ENCODE results near the gene DAGLA. TPM values are rescaled to one million over a fixed set of nuclear protein-coding genes. Genes with fewer than 3 reads are reported as not detected.

DAGLA gene
- total RNA-seq, 1 experiment from 2014 or later = 4.5 TPM

- H3T11ph ChIP-seq (ENCODE audit: low read length) = no peak overlapping the region
- no peaks in the 10 kb centered on the region for H3K9me3 Mint-ChIP-seq
- no peak overlapping the region for H2BK15ac ChIP-seq (ENCODE audit: low read depth, low read length)
- H3K27ac Mint-ChIP-seq = no peak overlapping the region
- H3K9ac ChIP-seq (ENCODE audit: extremely low read depth, insufficient read length, low read length) = no peak overlapping the region
- no peak overlapping the region; the same call in 1 of the 2 replicates for H3K14ac ChIP-seq (ENCODE audit: insufficient read depth, low read length)
- H2AFZ ChIP-seq (ENCODE audit: low read length) = no peak overlapping the region
- no peak overlapping the region for H4K91ac ChIP-seq (ENCODE audit: insufficient read length, low read depth, low read length)
- H3K4me1 ChIP-seq (ENCODE audit: insufficient read depth, low read length) = no peaks in the 10 kb centered on the region; the same call in 1 of the 2 replicates
- H2BK12ac ChIP-seq (ENCODE audit: insufficient read length, low read depth, low read length) = no peak overlapping the region
- H3K79me1 ChIP-seq (ENCODE audit: insufficient read depth, low read depth, low read length, poor library complexity, severe bottlenecking) = no peaks in the 10 kb centered on the region
- H2BK20ac ChIP-seq (ENCODE audit: low read depth, low read length, poor library complexity, severe bottlenecking) = no peak overlapping the region
- H4K5ac ChIP-seq (ENCODE audit: insufficient read length, low read depth, low read length) = no peak overlapping the region
- no peak overlapping the region for H4K8ac ChIP-seq (replicated peaks; ENCODE audit: insufficient read length, low read depth, low read length)
- H4K20me1 ChIP-seq (ENCODE audit: control insufficient read depth, insufficient read depth, insufficient read length) = no peaks in the 10 kb centered on the region
- no peak overlapping the region for H3K56ac ChIP-seq (ENCODE audit: insufficient read length, low read depth, low read length)
- no peaks in the 10 kb centered on the region for H3K79me2 ChIP-seq (ENCODE audit: insufficient read depth, low read length)
- peaks cover 12 to 34% of the 10 kb centered on the region in 2 experiments for H3K4me1 Mint-ChIP-seq
- DNase-seq = no peak
- H3K36me3 Mint-ChIP-seq (ENCODE audit: insufficient read depth in 1 of 3, low read depth in 3 of 3) = no peaks in the 10 kb centered on the region; a peak in 1 of 7 replicates
- no peak overlapping the region for H2BK5ac ChIP-seq (ENCODE audit: insufficient read length, low read length)
- no peak overlapping the region for H3K4me3 Mint-ChIP-seq
- no peak overlapping the region for H3K4me2 ChIP-seq (ENCODE audit: insufficient read depth, insufficient read length, low read length)
- no peaks in the 10 kb centered on the region for H3K27me3 Mint-ChIP-seq (ENCODE audit: low read depth)
- no peak overlapping the region for H3K27ac ChIP-seq (ENCODE audit: insufficient read length, low read depth, low read length)
- H3K23ac ChIP-seq (ENCODE audit: insufficient read length, low read depth, low read length) = no peak overlapping the region
- H3K27me3 ChIP-seq (ENCODE audit: insufficient read depth, low read length) = no peaks in the 10 kb centered on the region
- H2AK5ac ChIP-seq (ENCODE audit: insufficient read length, low read length) = no peak overlapping the region
- no peak overlapping the region for H3K18ac ChIP-seq (ENCODE audit: insufficient read length, low read depth, low read length)
- H3K9me3 ChIP-seq (ENCODE audit: control insufficient read depth, low read depth, low read length) = no peaks in the 10 kb centered on the region
- H3K23me2 ChIP-seq (ENCODE audit: insufficient read length, low read depth, low read length, poor library complexity, severe bottlenecking) = no peaks in the 10 kb centered on the region
- H2BK120ac ChIP-seq (ENCODE audit: low read depth, low read length, poor library complexity, severe bottlenecking) = no peak overlapping the region
- no peak for TF ChIP-seq CTCF (conservative IDR thresholded peaks at IDR 0.05)
- no CpG with 5 or more reads among the region's 11 CpGs for WGBS (ENCODE audit: extremely low coverage, insufficient read length, low lambda C conversion rate)
- H3K4ac ChIP-seq (ENCODE audit: low read depth, low read length) = no peak overlapping the region
Measured at GRCh38 chr11:61768376-61769076, 88.3 kb downstream of the DAGLA start.

Data from H9 (cell line).